Adrenal gland (tissue), 12 donors: Measurements from ENCODE around the gene TLCD1. TPM values are rescaled to one million over a fixed set of nuclear protein-coding genes. Genes with fewer than 3 reads are reported as not detected.

Experiments used
- DNase-seq, 7 donors: peaks; one replicate each; pipeline ENCODE4 v3.0.0-alpha.2; 2019 to 2020
- H3K27ac ChIP-seq, 5 donors: fragments of 200-600 bp; sonication (generic) in 4 of 5; 1 replicate in 3 of 5; 2 replicates in 2 of 5; pipeline versions ENCODE4 v1.5.1 to v1.8.0; 2016 to 2020; ENCODE audit warnings: mild to moderate bottlenecking in 1 of 5
- H3K27me3 ChIP-seq: fragments of 200-600 bp; 2 replicates; pipeline ENCODE4 v1.8.0; 2021
- H3K36me3 ChIP-seq, 2 donors: fragments of 200-600 bp; replicated peaks in 1 of 2; 1 replicate in 1 of 2; 2 replicates in 1 of 2; pipeline versions ENCODE4 v1.5.1 to v1.8.0; 2018 to 2022
- H3K4me1 ChIP-seq, 2 donors: fragments of 200-600 bp; replicated peaks in 1 of 2; 1 replicate in 1 of 2; 2 replicates in 1 of 2; pipeline versions ENCODE4 v1.5.1 to v1.8.0; 2018 to 2021
- H3K4me3 ChIP-seq, 4 donors: fragments of 200-600 bp; sonication (generic) in 3 of 4; one replicate each; pipeline ENCODE4 v1.5.1; 2016 to 2018
- H3K9me3 ChIP-seq, 3 donors: fragments of 200-600 bp; sonication (generic) in 1 of 3; replicated peaks in 1 of 3; 1 replicate in 2 of 3; 2 replicates in 1 of 3; pipeline versions ENCODE4 v1.5.1 to v1.8.0; 2016 to 2021
- CTCF ChIP-seq, 6 experiments: fragments of 450-650 bp in 4 of 6; fragments of 200-600 bp in 2 of 6; sonication (generic) in 1 of 6; IDR thresholded peaks; 1 replicate in 5 of 6; 2 replicates in 1 of 6; pipeline versions ENCODE4 v1.5.1 to v1.8.0; 2016 to 2021; ENCODE audit warnings: antibody characterized with exemption in 6 of 6, mild to moderate bottlenecking in 2 of 6, moderate library complexity in 1 of 6
- POLR2A ChIP-seq, 2 donors: fragments of 450-650 bp; IDR thresholded peaks; one replicate each; pipeline ENCODE4 v1.6.1; 2017; ENCODE audit warnings: antibody characterized with exemption in 2 of 2, mild to moderate bottlenecking in 2 of 2, moderate library complexity in 1 of 2
- WGBS, 4 donors: extraction: QIAGEN DNeasy Blood & Tissue Kit in 2 of 4; methylation state at CpG; one replicate each; pipeline versions ENCODE4 v1.1.5 to v1.1.7; 2013 to 2017; 5-methylcytosine and 5-hydroxymethylcytosine counted together
- intact Hi-C, 2 donors: fragments of 100-400 bp; cut with DNase I; formaldehyde crosslinking; loops; one replicate each; pipeline versions ENCODE4 v1.14.1 to v1.15.0; 2022 to 2023
- polyA plus RNA-seq, 3 donors: library from polyadenylated mRNA; stranded (reverse); fragments of 200-250 nt in 2 of 3; fragments of 350-450 nt in 1 of 3; fragmentation: Illumina TruSeq in 1 of 3; extraction: RNeasy Lipid Tissue Mini Kit (QIAGEN cat#74804) in 1 of 3; gene quantifications; one replicate each; pipeline ENCODE4 v1.2.3, GENCODE V29; 2013 to 2014
- total RNA-seq, 9 donors: library from RNA; depleted of rRNA in 4 of 9; stranded (reverse); fragments of >200 nt in 4 of 9; fragments of 120-200 nt in 1 of 9; fragmentation: NEBNext Ultra II Directional in 1 of 9; extraction: Animal tissue kit (Norgen Biotek cat#: 25700) in 1 of 9; gene quantifications; one replicate each; pipeline versions ENCODE4 v1.1.0 to v1.2.4, GENCODE V29; 2013 to 2023
- donor health status: healthy with polysubstance abuse.
- donor health status: Bipolar disorder and iron deficiency.
- donor health status: DM: yes; HTN: yes; CAD: no.
- donor health status: DM: no; HTN: no; CAD: no.
- donor health status: DM: no; HTN: no; CAD: no.
- donor health status: DM: yes; HTN: yes; CAD: no.

The TLCD1 gene
- total and polyA plus RNA-seq, 12 donors = 0.52 to 18.8 (median 5.9) TPM

DNA sequence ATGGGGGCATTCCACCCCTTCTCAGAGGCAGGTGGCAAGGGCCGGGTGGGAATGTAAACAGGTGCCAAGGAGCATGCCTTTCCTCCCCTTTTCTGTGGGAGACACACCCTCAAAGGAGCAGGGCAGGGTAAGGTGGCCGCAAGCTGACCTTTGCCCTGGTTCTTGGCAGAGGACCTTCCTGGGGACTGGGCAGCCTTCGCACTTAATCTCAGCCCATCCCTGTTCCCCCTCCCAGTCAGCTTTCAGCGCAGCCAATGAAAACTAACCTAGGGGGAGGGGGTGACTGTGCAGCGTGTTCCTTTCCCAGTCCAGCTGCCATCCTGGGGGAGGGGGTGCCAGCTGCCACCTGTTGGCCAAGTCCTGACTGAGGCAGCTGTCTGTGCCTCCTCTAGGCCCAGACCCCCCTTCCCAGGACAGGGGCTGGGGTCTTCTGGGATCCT, 20.6 kb upstream of the TLCD1 start:
- Histone ChIP-seq H3K9me3 (no peaks in the 10 kb centered on the region), H3K4me1 (peaks cover 47 to 57% of the 10 kb centered on the region in 2 donors), H3K27ac (peak overlapping the region in 4 of 5 donors; percentile 79 to 98 (median 90)), H3K27me3 (no peaks in the 10 kb centered on the region), H3K36me3 (peaks cover 0 to 25% of the 10 kb centered on the region in 2 donors), H3K4me3 (no peak overlapping the region)
- intact Hi-C loops = loop anchor here in 1 of 2 donors (2.0 kb wide), 1 partner anchor 18 kb away; the partner anchor contains the start of gene NEK8
- peak in 5 of 7 donors; percentile 53 to 82 (median 69) for DNase-seq
- WGBS, 4 donors = 12 to 35% (median 23%) methylated on average over 4 to 5 of the region's 5 CpGs
- TF ChIP-seq POLR2A (IDR thresholded peaks at IDR 0.05) = no peak
- TF ChIP-seq CTCF (IDR thresholded peaks at IDR 0.05) = no peak

- DNase-seq = peak; percentile 52 to 89 (median 84)
- intact Hi-C loops = loop anchor here in 1 of 2 donors (2.0 kb wide), 1 partner anchor 17 kb away; the partner anchor contains the start of gene NEK8
Observed at GRCh38 chr17:28745786-28746411, 19.9 kb upstream of the TLCD1 start.

GRCh38 chr17:28744972-28745785, 19.1 kb upstream of the TLCD1 start:
- peak overlapping the region; percentile 43 to 98 (median 87) for H3K27ac ChIP-seq
- H3K9me3 ChIP-seq = no peaks in the 10 kb centered on the region
- peaks cover 0 to 25% of the 10 kb centered on the region in 2 donors for H3K36me3 ChIP-seq
- intact Hi-C loops = no loop called here
- H3K27me3 ChIP-seq = no peaks in the 10 kb centered on the region
- peaks cover 47 to 57% of the 10 kb centered on the region in 2 donors for H3K4me1 ChIP-seq
- peak; percentile 41 to 75 (median 60) for DNase-seq
- 3 to 5% (median 4%) methylated on average over 14 to 31 of the region's 31 CpGs for WGBS, 4 donors
- peak overlapping the region in 3 of 4 donors; percentile 10 to 93 (median 38) for H3K4me3 ChIP-seq
- TF ChIP-seq POLR2A (IDR thresholded peaks at IDR 0.05) (peak in 1 of 2 donors; percentile 50), CTCF (IDR thresholded peaks at IDR 0.05) (no peak)

More at GRCh38 chr17:28745786-28746411, 19.9 kb upstream of the TLCD1 start:
- H3K4me1 ChIP-seq = peaks cover 47 to 57% of the 10 kb centered on the region in 2 donors
- no peaks in the 10 kb centered on the region for H3K27me3 ChIP-seq
- no peaks in the 10 kb centered on the region for H3K9me3 ChIP-seq
- no peak for TF ChIP-seq CTCF (IDR thresholded peaks at IDR 0.05)
- TF ChIP-seq POLR2A (IDR thresholded peaks at IDR 0.05) = no peak
- H3K27ac ChIP-seq = peak overlapping the region; percentile 43 to 98 (median 87)
- WGBS, 4 donors = 53 to 79% (median 59%) methylated on average over 3 to 4 of the region's 4 CpGs
- H3K4me3 ChIP-seq = peak overlapping the region in 1 of 4 donors; percentile 93
- H3K36me3 ChIP-seq = peaks cover 0 to 25% of the 10 kb centered on the region in 2 donors
